ENCODE results near the gene PRSS33.

DNA sequence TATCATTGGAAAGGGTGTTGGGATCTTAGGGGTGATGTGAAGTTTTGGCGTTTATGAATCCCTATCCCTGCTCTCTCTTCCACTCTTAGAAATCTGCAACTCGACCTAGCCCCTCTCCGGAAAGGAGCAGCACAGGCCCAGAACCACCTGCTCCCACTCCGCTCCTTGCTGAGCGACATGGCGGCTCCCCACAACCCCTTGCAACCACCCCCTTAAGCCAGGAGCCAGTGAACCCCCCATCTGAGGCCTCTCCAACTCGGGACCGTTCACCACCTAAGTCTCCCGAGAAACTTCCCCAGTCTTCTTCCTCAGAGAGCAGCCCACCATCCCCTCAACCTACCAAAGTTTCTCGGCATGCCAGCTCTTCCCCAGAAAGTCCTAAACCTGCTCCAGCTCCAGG is 25.9 kb downstream of the PRSS33 start:
- TF ChIP-seq GABPA (IDR thresholded peaks at IDR 0.05; ENCODE audit: low read depth) (no peak), FOXM1 (IDR thresholded peaks at IDR 0.05; ENCODE audit: low read depth) (no peak), CHD2 (IDR thresholded peaks at IDR 0.05; ENCODE audit: low read length, partially characterized antibody) (no peak), EZH2phosphoT487 (IDR thresholded peaks at IDR 0.05; ENCODE audit: borderline replicate concordance, low read depth) (no peak), TAF1 (IDR thresholded peaks at IDR 0.05; ENCODE audit: borderline replicate concordance, low read depth, low read length) (no peak), TCF12 (IDR thresholded peaks at IDR 0.05) (no peak), POLR2AphosphoS5 (IDR thresholded peaks at IDR 0.05; ENCODE audit: low read depth, low read length) (no peak), NRF1 (IDR thresholded peaks at IDR 0.05; ENCODE audit: low read depth, low read length) (no peak), JUND (IDR thresholded peaks at IDR 0.05) (no peak)
- TF ChIP-seq, protein P1, sequence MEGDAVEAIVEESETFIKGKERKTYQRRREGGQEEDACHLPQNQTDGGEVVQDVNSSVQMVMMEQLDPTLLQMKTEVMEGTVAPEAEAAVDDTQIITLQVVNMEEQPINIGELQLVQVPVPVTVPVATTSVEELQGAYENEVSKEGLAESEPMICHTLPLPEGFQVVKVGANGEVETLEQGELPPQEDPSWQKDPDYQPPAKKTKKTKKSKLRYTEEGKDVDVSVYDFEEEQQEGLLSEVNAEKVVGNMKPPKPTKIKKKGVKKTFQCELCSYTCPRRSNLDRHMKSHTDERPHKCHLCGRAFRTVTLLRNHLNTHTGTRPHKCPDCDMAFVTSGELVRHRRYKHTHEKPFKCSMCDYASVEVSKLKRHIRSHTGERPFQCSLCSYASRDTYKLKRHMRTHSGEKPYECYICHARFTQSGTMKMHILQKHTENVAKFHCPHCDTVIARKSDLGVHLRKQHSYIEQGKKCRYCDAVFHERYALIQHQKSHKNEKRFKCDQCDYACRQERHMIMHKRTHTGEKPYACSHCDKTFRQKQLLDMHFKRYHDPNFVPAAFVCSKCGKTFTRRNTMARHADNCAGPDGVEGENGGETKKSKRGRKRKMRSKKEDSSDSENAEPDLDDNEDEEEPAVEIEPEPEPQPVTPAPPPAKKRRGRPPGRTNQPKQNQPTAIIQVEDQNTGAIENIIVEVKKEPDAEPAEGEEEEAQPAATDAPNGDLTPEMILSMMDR (IDR thresholded peaks at IDR 0.05) = no peak
- TF ChIP-seq, protein P2, sequence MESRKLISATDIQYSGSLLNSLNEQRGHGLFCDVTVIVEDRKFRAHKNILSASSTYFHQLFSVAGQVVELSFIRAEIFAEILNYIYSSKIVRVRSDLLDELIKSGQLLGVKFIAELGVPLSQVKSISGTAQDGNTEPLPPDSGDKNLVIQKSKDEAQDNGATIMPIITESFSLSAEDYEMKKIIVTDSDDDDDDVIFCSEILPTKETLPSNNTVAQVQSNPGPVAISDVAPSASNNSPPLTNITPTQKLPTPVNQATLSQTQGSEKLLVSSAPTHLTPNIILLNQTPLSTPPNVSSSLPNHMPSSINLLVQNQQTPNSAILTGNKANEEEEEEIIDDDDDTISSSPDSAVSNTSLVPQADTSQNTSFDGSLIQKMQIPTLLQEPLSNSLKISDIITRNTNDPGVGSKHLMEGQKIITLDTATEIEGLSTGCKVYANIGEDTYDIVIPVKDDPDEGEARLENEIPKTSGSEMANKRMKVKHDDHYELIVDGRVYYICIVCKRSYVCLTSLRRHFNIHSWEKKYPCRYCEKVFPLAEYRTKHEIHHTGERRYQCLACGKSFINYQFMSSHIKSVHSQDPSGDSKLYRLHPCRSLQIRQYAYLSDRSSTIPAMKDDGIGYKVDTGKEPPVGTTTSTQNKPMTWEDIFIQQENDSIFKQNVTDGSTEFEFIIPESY (IDR thresholded peaks at IDR 0.05; ENCODE audit: borderline replicate concordance, low read depth) = no peak

Data from SK-N-SH (cell line).